Erythroblast (primary cell): ENCODE results near the gene DHX36.
A peak's percentile ranks its signal among the peaks of the same experiment; 100 is the strongest.

Source experiments
- DNase-seq, 2 experiments: peaks; one replicate each; lab custom pipeline; 2025; lab: John Stamatoyannopoulos, UW
- GATA1 ChIP-seq: IDR thresholded peaks from 2 replicates; pipeline ENCODE4 v1.6.1; 2011; ENCODE audit warnings: low read depth, mild to moderate bottlenecking, control low read depth, low read length, moderate library complexity
- POLR2A ChIP-seq: IDR thresholded peaks from 2 replicates; pipeline ENCODE4 v1.6.1; 2011; ENCODE audit warnings: mild to moderate bottlenecking, low read length

Gene DHX36

GRCh38 chr3:154273381-154273780 is 50.9 kb downstream of the DHX36 start:
- TF ChIP-seq GATA1 (no peak), POLR2A (no peak)
- DNase-seq, result no peak

- TF ChIP-seq GATA1 (no peak), POLR2A (no peak)
- no peak for DNase-seq
Observed at GRCh38 chr3:154254527-154254926, 69.8 kb downstream of the DHX36 start.

- no peak for TF ChIP-seq GATA1
- no peak for TF ChIP-seq POLR2A
- peak; percentile 81 to 86 for DNase-seq
Observed at GRCh38 chr3:154252759-154253638, 71.3 kb downstream of the DHX36 start.

GRCh38 chr3:154251610-154252009 is 72.7 kb downstream of the DHX36 start:
- no peak for DNase-seq
- TF ChIP-seq GATA1, result no peak
- no peak for TF ChIP-seq POLR2A

- TF ChIP-seq GATA1, result no peak
- TF ChIP-seq POLR2A, result no peak
- DNase-seq, result no peak
Observed at GRCh38 chr3:154250291-154250690, 74.0 kb downstream of the DHX36 start.

GRCh38 chr3:154247806-154248415 is 76.4 kb downstream of the DHX36 start:
- TF ChIP-seq POLR2A (no peak), GATA1 (no peak)
- DNase-seq, result no peak

- no peak for DNase-seq
Observed at GRCh38 chr3:154244644-154245043, 79.6 kb downstream of the DHX36 start.

GRCh38 chr3:154243353-154243752 is 80.9 kb downstream of the DHX36 start:
- DNase-seq, result no peak

More at GRCh38 chr3:154244644-154245043, 79.6 kb downstream of the DHX36 start:
- TF ChIP-seq POLR2A (no peak), GATA1 (no peak)

GRCh38 chr3:154242766-154243165 is 81.5 kb downstream of the DHX36 start:
- TF ChIP-seq POLR2A (no peak), GATA1 (no peak)
- DNase-seq, result no peak

More at GRCh38 chr3:154243353-154243752, 80.9 kb downstream of the DHX36 start:
- no peak for TF ChIP-seq POLR2A
- TF ChIP-seq GATA1, result no peak

- TF ChIP-seq POLR2A, result no peak
- DNase-seq, result no peak
Observed at GRCh38 chr3:154241496-154241895, 82.8 kb downstream of the DHX36 start.

GRCh38 chr3:154240235-154240634 is 84.1 kb downstream of the DHX36 start:
- TF ChIP-seq POLR2A (no peak), GATA1 (no peak)
- no peak for DNase-seq

GRCh38 chr3:154236331-154236730 is 88.0 kb downstream of the DHX36 start:
- no peak for TF ChIP-seq GATA1
- no peak for TF ChIP-seq POLR2A
- no peak for DNase-seq

GRCh38 chr3:154235330-154235729 is 89.0 kb downstream of the DHX36 start:
- no peak for DNase-seq
- no peak for TF ChIP-seq POLR2A
- TF ChIP-seq GATA1, result no peak

GRCh38 chr3:154229217-154229590 is 95.1 kb downstream of the DHX36 start:
- TF ChIP-seq GATA1 (no peak), POLR2A (no peak)
- DNase-seq, result no peak

- no peak for DNase-seq
- TF ChIP-seq GATA1, result no peak
- no peak for TF ChIP-seq POLR2A
Observed at GRCh38 chr3:154228561-154229216, 95.6 kb downstream of the DHX36 start.
